A673 (cell line): ENCODE measurements around the gene PLD1. TPM values are rescaled to one million over a fixed set of nuclear protein-coding genes. Genes with fewer than 3 reads are reported as not detected.
"Not testable (repeated sequence)": the region's sequence is repeated elsewhere in the genome, so short reads cannot be mapped to it uniquely, and the experiment has no call there.

ENCODE experiments used
- BruUV-seq: library from RNA; stranded (reverse); fragments of 400-500 nt; replicated peaks from 2 replicates; lab custom pipeline; 2021; lab: Mats Ljungman, UMichigan
- CTCF ChIA-PET: fragments of 300-600 bp; sonication (Branson Sonifier 250); formaldehyde crosslinking; loops from one replicate; lab custom pipeline; 2022; ENCODE audit warnings: antibody characterized with exemption; lab: Charles Lee
- POLR2A ChIA-PET: fragments of 300-600 bp; sonication (Branson Sonifier 250); formaldehyde crosslinking; loops from one replicate; lab custom pipeline; 2022; ENCODE audit warnings: antibody characterized with exemption; ENCODE audit not compliant: low non-redundant PET; lab: Charles Lee
- DNase-seq: peaks from one replicate; pipeline ENCODE4 v3.0.0-alpha.2; 2015; ENCODE audit warnings: low spot score
- H3K27ac ChIP-seq: fragments of 200-600 bp; sonication (generic); 2 replicates; pipeline ENCODE4 v1.5.1; 2016; ENCODE audit warnings: mixed run types, low read depth, mild to moderate bottlenecking, mixed read lengths, antibody characterized with exemption, low read length; ENCODE audit not compliant: poor library complexity, severe bottlenecking
- H3K27me3 ChIP-seq: fragments of 200-600 bp; sonication (generic); replicated peaks from 2 replicates; pipeline ENCODE4 v1.6.1; 2017; ENCODE audit warnings: mixed run types, low read depth, mild to moderate bottlenecking, mixed read lengths, antibody characterized with exemption, low read length; ENCODE audit not compliant: insufficient read depth, poor library complexity
- H3K36me3 ChIP-seq: fragments of 200-600 bp; sonication (generic); 2 replicates; pipeline ENCODE4 v1.6.1; 2016; ENCODE audit warnings: mixed run types, mild to moderate bottlenecking, mixed read lengths, antibody characterized with exemption, low read length; ENCODE audit not compliant: insufficient read depth, poor library complexity, severe bottlenecking
- H3K4me1 ChIP-seq: fragments of 200-600 bp; sonication (generic); 2 replicates; pipeline ENCODE4 v1.6.1; 2017; ENCODE audit warnings: mixed run types, mild to moderate bottlenecking, mixed read lengths, antibody characterized with exemption, low read length; ENCODE audit not compliant: insufficient read depth, poor library complexity, severe bottlenecking
- H3K4me3 ChIP-seq: fragments of 200-600 bp; sonication (generic); 2 replicates; pipeline ENCODE4 v1.5.1; 2016; ENCODE audit warnings: low read depth, mixed run types, mild to moderate bottlenecking, mixed read lengths, low read length; ENCODE audit not compliant: poor library complexity, severe bottlenecking
- H3K9me3 ChIP-seq: fragments of 200-600 bp; sonication (generic); 2 replicates; pipeline ENCODE4 v1.6.1; 2016; ENCODE audit warnings: mixed run types, low read depth, mild to moderate bottlenecking, mixed read lengths, antibody characterized with exemption, low read length; ENCODE audit not compliant: poor library complexity, severe bottlenecking
- EZH2 ChIP-seq: fragments of 200-600 bp; sonication (generic); IDR thresholded peaks from 2 replicates; pipeline ENCODE4 v1.6.1; 2017; ENCODE audit warnings: borderline replicate concordance, low read depth, mild to moderate bottlenecking, mixed read lengths, antibody characterized with exemption, low read length; ENCODE audit not compliant: poor library complexity, severe bottlenecking
- intact Hi-C: fragments of 100-400 bp; cut with micrococcal nuclease; formaldehyde crosslinking; loops from one replicate; pipeline ENCODE4 v1.10.0; 2022; ENCODE audit not compliant: unreplicated experiment
- total RNA-seq: library from RNA; stranded (reverse); gene quantifications from 2 replicates; pipeline ENCODE4 v1.2.3, GENCODE V29; 2021
- TF ChIP-seq, protein P1 (sequence below): fragments of 300-800, 200-600 bp; sonication (generic); conservative IDR thresholded peaks from 2 replicates; pipeline ENCODE4 v1.5.1; 2017; ENCODE audit warnings: low read depth, mild to moderate bottlenecking, antibody characterized with exemption, low read length, moderate library complexity, mixed read lengths

The PLD1 gene
- total RNA-seq, 1 experiment from 2014 or later: 3.2 TPM

DNA sequence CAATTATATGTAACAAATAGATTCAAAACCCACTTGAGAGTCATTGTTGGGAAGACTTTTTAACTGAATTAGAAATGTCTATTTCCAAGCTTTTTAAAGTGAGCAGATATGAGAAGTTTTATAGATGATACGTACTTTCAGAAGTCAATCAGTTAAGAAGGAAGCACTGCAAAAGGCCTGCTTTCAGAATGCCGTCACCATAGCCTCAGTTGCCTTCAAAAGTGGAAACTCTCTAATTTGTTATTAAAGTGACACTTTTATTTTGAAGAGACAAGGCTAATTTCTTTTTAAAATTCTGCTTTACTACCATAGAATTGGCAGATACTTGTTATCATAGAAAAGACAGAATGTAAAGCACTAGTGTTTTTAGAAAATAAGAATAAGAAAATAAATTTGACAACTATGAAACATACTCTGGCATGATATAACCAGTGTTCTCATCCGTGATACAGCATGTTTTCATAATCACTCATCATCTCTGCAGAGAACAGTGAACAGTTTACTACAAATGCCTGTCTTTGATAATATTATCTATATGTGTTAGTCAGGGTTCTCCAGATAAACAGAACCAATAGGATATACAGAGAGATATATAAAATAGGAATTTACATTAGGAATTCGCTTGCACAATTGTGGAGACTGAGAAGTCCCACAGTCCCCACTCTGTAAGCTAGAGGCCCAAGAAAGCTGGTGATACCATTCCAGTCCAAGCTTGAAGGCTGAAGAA is 7.0 kb upstream of the PLD1 start:
- intact Hi-C loops: no loop called here
- ChIA-PET CTCF (no interaction called here), POLR2A (no interaction called here)
- Histone ChIP-seq H3K27ac (no peak overlapping the region), H3K4me3 (no peak overlapping the region), H3K9me3 (no peaks in the 10 kb centered on the region), H3K4me1 (peaks cover 2% of the 10 kb centered on the region), H3K27me3 (no peaks in the 10 kb centered on the region), H3K36me3 (no peaks in the 10 kb centered on the region)
- TF ChIP-seq, protein P1, sequence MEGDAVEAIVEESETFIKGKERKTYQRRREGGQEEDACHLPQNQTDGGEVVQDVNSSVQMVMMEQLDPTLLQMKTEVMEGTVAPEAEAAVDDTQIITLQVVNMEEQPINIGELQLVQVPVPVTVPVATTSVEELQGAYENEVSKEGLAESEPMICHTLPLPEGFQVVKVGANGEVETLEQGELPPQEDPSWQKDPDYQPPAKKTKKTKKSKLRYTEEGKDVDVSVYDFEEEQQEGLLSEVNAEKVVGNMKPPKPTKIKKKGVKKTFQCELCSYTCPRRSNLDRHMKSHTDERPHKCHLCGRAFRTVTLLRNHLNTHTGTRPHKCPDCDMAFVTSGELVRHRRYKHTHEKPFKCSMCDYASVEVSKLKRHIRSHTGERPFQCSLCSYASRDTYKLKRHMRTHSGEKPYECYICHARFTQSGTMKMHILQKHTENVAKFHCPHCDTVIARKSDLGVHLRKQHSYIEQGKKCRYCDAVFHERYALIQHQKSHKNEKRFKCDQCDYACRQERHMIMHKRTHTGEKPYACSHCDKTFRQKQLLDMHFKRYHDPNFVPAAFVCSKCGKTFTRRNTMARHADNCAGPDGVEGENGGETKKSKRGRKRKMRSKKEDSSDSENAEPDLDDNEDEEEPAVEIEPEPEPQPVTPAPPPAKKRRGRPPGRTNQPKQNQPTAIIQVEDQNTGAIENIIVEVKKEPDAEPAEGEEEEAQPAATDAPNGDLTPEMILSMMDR: no peak
- TF ChIP-seq EZH2: no peak
- BruUV-seq: no TSS peak
- DNase-seq: no peak

DNA sequence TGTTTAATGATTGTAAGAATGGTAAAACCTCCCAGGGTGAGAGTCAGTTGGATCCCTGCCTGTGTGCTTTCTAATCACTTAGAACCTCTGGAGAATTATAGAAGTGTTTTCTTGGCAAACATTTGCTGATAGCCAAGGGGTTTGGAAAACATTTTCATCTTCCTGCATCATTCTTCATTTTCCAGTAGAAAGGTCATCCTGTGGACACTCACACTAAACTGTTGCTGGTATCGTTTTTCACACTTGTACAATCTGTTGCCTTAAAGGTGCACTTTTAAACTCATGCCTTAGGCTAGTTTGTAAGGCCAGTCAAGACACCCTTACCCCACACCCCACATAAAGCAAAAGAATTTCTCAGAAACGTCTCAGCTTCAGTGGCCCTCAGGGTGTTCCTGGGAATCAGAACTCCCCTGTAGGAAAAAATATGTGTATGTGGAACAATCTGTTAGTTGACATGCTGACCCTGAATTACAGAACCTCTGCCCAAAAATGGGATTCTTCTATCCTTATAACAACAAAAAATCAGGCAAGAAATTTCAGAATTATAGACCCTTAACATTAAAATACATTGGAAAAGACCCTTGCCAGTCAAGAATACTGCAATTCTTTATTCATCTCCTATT is 5.8 kb upstream of the PLD1 start:
- H3K36me3 ChIP-seq: no peaks in the 10 kb centered on the region
- ChIA-PET CTCF (no interaction called here), POLR2A (no interaction called here)
- intact Hi-C loops: no loop called here
- H3K27ac ChIP-seq: no peak overlapping the region
- peaks cover 13% of the 10 kb centered on the region for H3K4me1 ChIP-seq
- no peaks in the 10 kb centered on the region for H3K9me3 ChIP-seq
- H3K27me3 ChIP-seq: no peaks in the 10 kb centered on the region
- H3K4me3 ChIP-seq: no peak overlapping the region
- no peak for DNase-seq
- TF ChIP-seq, protein P1: no peak
- TF ChIP-seq EZH2: no peak
- BruUV-seq: no TSS peak

DNA sequence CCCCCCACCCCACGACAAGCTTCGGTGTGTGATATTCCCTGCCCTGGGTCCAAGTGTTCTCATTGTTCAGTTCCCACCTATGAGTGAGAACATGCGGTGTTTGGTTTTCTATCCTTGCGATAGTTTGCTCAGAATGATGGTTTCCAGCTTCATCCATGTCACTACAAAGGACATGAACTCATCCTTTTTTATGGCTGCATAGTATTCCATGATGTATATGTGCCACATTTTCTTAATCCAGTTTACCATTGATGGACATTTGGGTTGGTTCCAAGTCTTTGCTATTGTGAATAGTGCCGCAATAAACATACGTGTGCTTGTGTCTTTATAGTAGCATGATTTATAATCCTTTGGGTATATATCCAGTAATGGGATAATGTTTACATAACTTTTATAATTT is 4.4 kb upstream of the PLD1 start:
- BruUV-seq, H3K27ac ChIP-seq, H3K4me3 ChIP-seq, DNase-seq, POLR2A ChIA-PET, intact Hi-C loops, CTCF ChIA-PET, H3K36me3 ChIP-seq, H3K27me3 ChIP-seq, H3K9me3 ChIP-seq: not testable (repeated sequence)
- H3K4me1 ChIP-seq: peaks cover 19% of the 10 kb centered on the region
